HG03175 (cell line): ENCODE measurements around the gene FTCD.
"Not testable (repeated sequence)": the region's sequence is repeated elsewhere in the genome, so short reads cannot be mapped to it uniquely, and the experiment has no call there.

Experiments
- ATAC-seq: cut with Tn5 transposase; IDR thresholded peaks from one replicate; pipeline ENCODE4 v1.9.1; 2021; ENCODE audit warnings: mild to moderate bottlenecking, moderate library complexity; ENCODE audit not compliant: unreplicated experiment

Gene FTCD

GRCh38 chr21:46113497-46114176 is 41.7 kb downstream of the FTCD start:
- ATAC-seq: no peak

- ATAC-seq: no peak
Measured at GRCh38 chr21:46112725-46113215, 42.6 kb downstream of the FTCD start.

GRCh38 chr21:46111857-46112724 is 43.3 kb downstream of the FTCD start:
- ATAC-seq: no peak

GRCh38 chr21:46111193-46111571 is 44.2 kb downstream of the FTCD start:
- ATAC-seq: no peak

- no peak for ATAC-seq
Measured at GRCh38 chr21:46110499-46111192, 44.7 kb downstream of the FTCD start.

GRCh38 chr21:46109313-46110221 is 45.8 kb downstream of the FTCD start:
- ATAC-seq: no peak

GRCh38 chr21:46108827-46109312 is 46.5 kb downstream of the FTCD start:
- ATAC-seq: no peak

GRCh38 chr21:46107376-46107775 is 48.0 kb downstream of the FTCD start:
- not testable (repeated sequence) for ATAC-seq

- no peak for ATAC-seq
Measured at GRCh38 chr21:46104104-46104503, 51.3 kb downstream of the FTCD start.

- no peak for ATAC-seq
Measured at GRCh38 chr21:46100906-46101305, 54.5 kb downstream of the FTCD start.

- ATAC-seq: no peak
Measured at GRCh38 chr21:46100426-46100825, 55.0 kb downstream of the FTCD start.

GRCh38 chr21:46100020-46100419 is 55.4 kb downstream of the FTCD start:
- ATAC-seq: no peak

- no peak for ATAC-seq
Measured at GRCh38 chr21:46099476-46099875, 55.9 kb downstream of the FTCD start.

- no peak for ATAC-seq
Measured at GRCh38 chr21:46098303-46099141, 56.9 kb downstream of the FTCD start.

GRCh38 chr21:46097336-46098293 is 57.8 kb downstream of the FTCD start, which contains the start of gene COL6A2:
COL6A2 (plus strand) TSS chr21:46098112.
- ATAC-seq: no peak

GRCh38 chr21:46096596-46097335 is 58.6 kb downstream of the FTCD start:
- ATAC-seq: no peak

GRCh38 chr21:46095814-46096595 is 59.4 kb downstream of the FTCD start:
- ATAC-seq: no peak
